ENCODE data around the gene RAP1GDS1.

DNA sequence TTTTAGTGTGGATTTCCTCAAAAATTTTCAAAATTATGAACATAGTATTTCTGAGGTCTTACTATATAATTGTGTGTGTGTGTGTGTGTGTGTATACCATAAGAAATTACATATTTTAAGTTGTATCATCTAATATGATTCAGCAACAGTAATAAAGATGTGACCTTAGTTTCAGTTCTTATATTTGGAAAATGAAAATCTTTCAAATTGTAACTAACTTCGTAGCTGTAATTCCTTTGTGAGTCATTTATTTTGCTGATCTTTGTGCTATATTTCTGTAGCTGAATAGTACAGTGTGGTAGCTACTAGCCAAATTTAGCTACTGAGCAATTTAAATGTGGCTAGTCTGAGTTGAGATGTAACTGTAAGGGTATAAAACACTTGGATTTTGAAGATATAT, 116.4 kb downstream of the RAP1GDS1 start:
- TF ChIP-seq, protein P1, sequence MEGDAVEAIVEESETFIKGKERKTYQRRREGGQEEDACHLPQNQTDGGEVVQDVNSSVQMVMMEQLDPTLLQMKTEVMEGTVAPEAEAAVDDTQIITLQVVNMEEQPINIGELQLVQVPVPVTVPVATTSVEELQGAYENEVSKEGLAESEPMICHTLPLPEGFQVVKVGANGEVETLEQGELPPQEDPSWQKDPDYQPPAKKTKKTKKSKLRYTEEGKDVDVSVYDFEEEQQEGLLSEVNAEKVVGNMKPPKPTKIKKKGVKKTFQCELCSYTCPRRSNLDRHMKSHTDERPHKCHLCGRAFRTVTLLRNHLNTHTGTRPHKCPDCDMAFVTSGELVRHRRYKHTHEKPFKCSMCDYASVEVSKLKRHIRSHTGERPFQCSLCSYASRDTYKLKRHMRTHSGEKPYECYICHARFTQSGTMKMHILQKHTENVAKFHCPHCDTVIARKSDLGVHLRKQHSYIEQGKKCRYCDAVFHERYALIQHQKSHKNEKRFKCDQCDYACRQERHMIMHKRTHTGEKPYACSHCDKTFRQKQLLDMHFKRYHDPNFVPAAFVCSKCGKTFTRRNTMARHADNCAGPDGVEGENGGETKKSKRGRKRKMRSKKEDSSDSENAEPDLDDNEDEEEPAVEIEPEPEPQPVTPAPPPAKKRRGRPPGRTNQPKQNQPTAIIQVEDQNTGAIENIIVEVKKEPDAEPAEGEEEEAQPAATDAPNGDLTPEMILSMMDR (IDR thresholded peaks at IDR 0.05 in 8 of 11, conservative IDR thresholded peaks at IDR 0.05 in 3 of 11): no peak
- no peak for TF ChIP-seq POLR2A (IDR thresholded peaks at IDR 0.05)
